ENCODE measurements around the gene GLB1L. TPM values are rescaled to one million over a fixed set of nuclear protein-coding genes. Genes with fewer than 3 reads are reported as not detected.

Gene GLB1L
- polyA plus RNA-seq, 1 experiment = 9.5 TPM

GRCh38 chr2:219277703-219278654, 32.7 kb upstream of the GLB1L start:
- POLR2A ChIA-PET = interaction anchor here (0.6 kb wide), 2 partner anchors 25 to 49 kb away, joined by 4 to 7 read pairs; partner anchors contain the start of genes ANKZF1, ATG9A and TUBA4B

GRCh38 chr2:219274361-219274921, 29.2 kb upstream of the GLB1L start:
- Histone ChIP-seq H3K4me3 (ENCODE audit: low read depth, low read length) (no peak overlapping the region), H3K36me3 (ENCODE audit: control insufficient read depth, insufficient read depth, low read length) (no peaks in the 10 kb centered on the region), H3K27me3 (ENCODE audit: control insufficient read depth, insufficient read depth, low read length) (no peaks in the 10 kb centered on the region; the same call in 1 of the 2 replicates)
- peak; percentile 50 for DNase-seq (ENCODE audit: low read depth)
- POLR2A ChIA-PET = interaction anchor here (0.5 kb wide), 1 partner anchor 97 kb away, joined by 5 read pairs; no protein-coding TSS in a partner anchor
- TF ChIP-seq CTCF (IDR thresholded peaks at IDR 0.05; ENCODE audit: insufficient read depth, low read depth, low read length) = no peak
- CTCF ChIA-PET = interaction anchor here (0.8 to 20.1 kb wide), 5 partner anchors 21 to 118 kb away, joined by 3 to 403 read pairs (median 4); partner anchors contain the start of genes GLB1L and STK16

More at GRCh38 chr2:219277703-219278654, 32.7 kb upstream of the GLB1L start:
- peak; percentile 33 for DNase-seq (ENCODE audit: low read depth)
- TF ChIP-seq CTCF (IDR thresholded peaks at IDR 0.05; ENCODE audit: insufficient read depth, low read depth, low read length) = peak; percentile 97
- Histone ChIP-seq H3K4me3 (ENCODE audit: low read depth, low read length) (no peak overlapping the region), H3K27me3 (ENCODE audit: control insufficient read depth, insufficient read depth, low read length) (no peaks in the 10 kb centered on the region), H3K36me3 (ENCODE audit: control insufficient read depth, insufficient read depth, low read length) (peaks cover 14% of the 10 kb centered on the region)
- CTCF ChIA-PET = interaction anchor here (0.5 to 20.1 kb wide), 28 partner anchors 9 to 283 kb away, joined by 3 to 403 read pairs (median 4); partner anchors contain the start of genes ABCB6, ANKZF1, ATG9A and GLB1L

- ChIA-PET POLR2A (no interaction called here), CTCF (interaction anchor here (1.0 to 20.1 kb wide), 4 partner anchors 21 to 119 kb away, joined by 3 to 403 read pairs (median 4); partner anchors contain the start of genes GLB1L and STK16)
- Histone ChIP-seq H3K27me3 (ENCODE audit: control insufficient read depth, insufficient read depth, low read length) (no peaks in the 10 kb centered on the region; the same call in 1 of the 2 replicates), H3K36me3 (ENCODE audit: control insufficient read depth, insufficient read depth, low read length) (no peaks in the 10 kb centered on the region), H3K4me3 (ENCODE audit: low read depth, low read length) (no peak overlapping the region)
- DNase-seq (ENCODE audit: low read depth) = no peak
- TF ChIP-seq CTCF (IDR thresholded peaks at IDR 0.05; ENCODE audit: insufficient read depth, low read depth, low read length) = no peak
These were observed 28.7 kb upstream of the GLB1L start for GRCh38 chr2:219273937-219274336.

GRCh38 chr2:219272995-219273394, 27.8 kb upstream of the GLB1L start:
- TF ChIP-seq CTCF (IDR thresholded peaks at IDR 0.05; ENCODE audit: insufficient read depth, low read depth, low read length) = no peak
- ChIA-PET CTCF (interaction anchor here (20.1 kb wide), 1 partner anchor 22 kb away, joined by 403 read pairs; no protein-coding TSS in a partner anchor), POLR2A (no interaction called here)
- no peak overlapping the region for H3K4me3 ChIP-seq (ENCODE audit: low read depth, low read length)
- DNase-seq (ENCODE audit: low read depth) = no peak
- H3K27me3 ChIP-seq (ENCODE audit: control insufficient read depth, insufficient read depth, low read length) = no peaks in the 10 kb centered on the region; the same call in 1 of the 2 replicates
- H3K36me3 ChIP-seq (ENCODE audit: control insufficient read depth, insufficient read depth, low read length) = no peaks in the 10 kb centered on the region
